ENCODE data around the gene IL4R.
A peak's percentile ranks its signal among the peaks of the same experiment; 100 is the strongest.
"Not testable (repeated sequence)": the region's sequence is repeated elsewhere in the genome, so short reads cannot be mapped to it uniquely, and the experiment has no call there.

The IL4R gene

GRCh38 chr16:27316038-27316680 is 2.4 kb downstream of the IL4R start:
- DNase-seq, result no peak

GRCh38 chr16:27317320-27317719 is 3.5 kb downstream of the IL4R start:
- no peak for DNase-seq

- no peak for DNase-seq
Measured at GRCh38 chr16:27317738-27318391, 4.1 kb downstream of the IL4R start.

GRCh38 chr16:27318392-27319256 is 4.8 kb downstream of the IL4R start:
- DNase-seq, result no peak

- DNase-seq, result no peak
Measured at GRCh38 chr16:27319257-27319965, 5.6 kb downstream of the IL4R start.

- no peak for DNase-seq
Measured at GRCh38 chr16:27320261-27321012, 6.7 kb downstream of the IL4R start.

GRCh38 chr16:27321013-27321915 is 7.5 kb downstream of the IL4R start:
- no peak for DNase-seq

- no peak for DNase-seq
Measured at GRCh38 chr16:27322858-27323780, 9.3 kb downstream of the IL4R start.

- DNase-seq, result no peak
Measured at GRCh38 chr16:27323781-27324561, 10.2 kb downstream of the IL4R start.

GRCh38 chr16:27324851-27325301 is 11.1 kb downstream of the IL4R start:
- peak in 1 of 2 experiments; percentile 27 for DNase-seq

- no peak for DNase-seq
Measured at GRCh38 chr16:27325736-27326135, 12.0 kb downstream of the IL4R start.

- no peak for DNase-seq
Measured at GRCh38 chr16:27326251-27326650, 12.5 kb downstream of the IL4R start.

GRCh38 chr16:27326738-27327585 is 13.2 kb downstream of the IL4R start:
- DNase-seq, result peak in 1 of 2 experiments; percentile 41

GRCh38 chr16:27327586-27327915 is 13.8 kb downstream of the IL4R start:
- DNase-seq, result no peak

- no peak for DNase-seq
Measured at GRCh38 chr16:27328937-27329336, 15.2 kb downstream of the IL4R start.

- not testable (repeated sequence) for DNase-seq
Measured at GRCh38 chr16:27329376-27330079, 15.8 kb downstream of the IL4R start.

- DNase-seq, result peak in 1 of 2 experiments; percentile 15
Measured at GRCh38 chr16:27330542-27330941, 16.8 kb downstream of the IL4R start.

GRCh38 chr16:27332105-27332504 is 18.3 kb downstream of the IL4R start:
- no peak for DNase-seq

All from NCI-H446 (cell line).